ENCODE data around the gene CYB5R3.

CYB5R3 gene

DNA sequence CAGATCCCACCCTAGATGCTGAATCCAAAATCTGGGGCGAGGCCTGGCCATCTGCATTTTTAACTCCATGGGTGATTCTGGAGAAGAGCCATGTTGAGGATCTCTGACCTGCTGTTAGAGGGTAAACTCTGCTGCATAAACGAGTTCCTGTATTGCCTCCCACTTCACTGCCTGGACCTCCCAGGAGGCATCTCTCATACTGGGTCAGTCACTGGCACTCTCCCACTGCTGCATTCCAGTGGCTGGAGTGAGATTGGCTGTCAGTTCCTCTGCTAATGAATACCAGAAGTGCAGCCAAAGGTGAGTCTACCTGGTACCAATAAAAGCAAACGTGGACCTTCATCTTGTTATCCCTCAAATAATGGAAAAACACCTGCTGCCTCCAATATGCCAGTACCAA is 44.8 kb downstream of the CYB5R3 start:
- TF ChIP-seq, protein P1, sequence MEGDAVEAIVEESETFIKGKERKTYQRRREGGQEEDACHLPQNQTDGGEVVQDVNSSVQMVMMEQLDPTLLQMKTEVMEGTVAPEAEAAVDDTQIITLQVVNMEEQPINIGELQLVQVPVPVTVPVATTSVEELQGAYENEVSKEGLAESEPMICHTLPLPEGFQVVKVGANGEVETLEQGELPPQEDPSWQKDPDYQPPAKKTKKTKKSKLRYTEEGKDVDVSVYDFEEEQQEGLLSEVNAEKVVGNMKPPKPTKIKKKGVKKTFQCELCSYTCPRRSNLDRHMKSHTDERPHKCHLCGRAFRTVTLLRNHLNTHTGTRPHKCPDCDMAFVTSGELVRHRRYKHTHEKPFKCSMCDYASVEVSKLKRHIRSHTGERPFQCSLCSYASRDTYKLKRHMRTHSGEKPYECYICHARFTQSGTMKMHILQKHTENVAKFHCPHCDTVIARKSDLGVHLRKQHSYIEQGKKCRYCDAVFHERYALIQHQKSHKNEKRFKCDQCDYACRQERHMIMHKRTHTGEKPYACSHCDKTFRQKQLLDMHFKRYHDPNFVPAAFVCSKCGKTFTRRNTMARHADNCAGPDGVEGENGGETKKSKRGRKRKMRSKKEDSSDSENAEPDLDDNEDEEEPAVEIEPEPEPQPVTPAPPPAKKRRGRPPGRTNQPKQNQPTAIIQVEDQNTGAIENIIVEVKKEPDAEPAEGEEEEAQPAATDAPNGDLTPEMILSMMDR (conservative IDR thresholded peaks at IDR 0.05; ENCODE audit: control insufficient read depth, insufficient read depth, low read depth, low read length): no peak
- DNase-seq (ENCODE audit: low read depth): peak; percentile 42
- H3K4me3 ChIP-seq (ENCODE audit: control insufficient read depth, low read depth, low read length): no peak overlapping the region

GRCh38 chr22:42603427-42603826 is 45.8 kb downstream of the CYB5R3 start:
- TF ChIP-seq, protein P1 (conservative IDR thresholded peaks at IDR 0.05; ENCODE audit: control insufficient read depth, insufficient read depth, low read depth, low read length): no peak

GRCh38 chr22:42602470-42602869 is 46.7 kb downstream of the CYB5R3 start:
- no peak overlapping the region for H3K4me3 ChIP-seq (ENCODE audit: control insufficient read depth, low read depth, low read length)
- DNase-seq (ENCODE audit: low read depth): no peak
- TF ChIP-seq, protein P1 (conservative IDR thresholded peaks at IDR 0.05; ENCODE audit: control insufficient read depth, insufficient read depth, low read depth, low read length): no peak

More at GRCh38 chr22:42603427-42603826, 45.8 kb downstream of the CYB5R3 start:
- no peak overlapping the region for H3K4me3 ChIP-seq (ENCODE audit: control insufficient read depth, low read depth, low read length)
- DNase-seq (ENCODE audit: low read depth): no peak

- TF ChIP-seq, protein P1 (conservative IDR thresholded peaks at IDR 0.05; ENCODE audit: control insufficient read depth, insufficient read depth, low read depth, low read length): no peak
Observed at GRCh38 chr22:42601879-42602465, 47.2 kb downstream of the CYB5R3 start.

DNA sequence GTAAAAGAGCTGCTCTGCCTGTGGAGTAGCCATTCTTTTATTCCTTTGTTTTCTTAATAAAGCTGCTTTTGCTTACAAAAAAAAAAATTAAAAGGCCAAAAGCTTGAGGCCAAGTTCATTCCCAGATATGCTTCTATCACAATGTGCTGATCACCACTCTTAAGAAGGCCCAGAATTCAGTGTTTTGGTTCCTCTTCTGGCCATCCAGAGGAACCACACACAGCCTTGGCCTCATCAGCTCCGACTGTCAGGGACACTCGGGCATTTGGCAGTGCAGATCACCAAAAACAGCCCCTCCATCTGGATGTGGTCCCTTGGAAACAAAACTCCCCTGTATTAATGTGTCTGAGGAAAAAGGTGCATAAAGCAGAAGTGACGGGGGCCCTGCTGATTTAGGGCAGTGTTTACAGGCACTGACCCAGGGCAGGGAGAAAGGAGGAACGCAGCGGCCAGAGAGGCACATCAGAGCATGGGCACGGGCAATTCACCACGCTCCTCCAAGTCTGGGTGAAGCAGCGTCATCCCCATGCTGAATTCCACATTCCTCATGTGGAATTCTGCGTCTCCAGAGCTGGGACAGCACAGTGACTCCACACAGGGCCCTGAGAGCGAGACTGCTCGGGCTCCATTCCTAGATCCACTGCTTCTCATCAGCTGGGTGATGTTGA is 52.2 kb downstream of the CYB5R3 start:
- no peak for DNase-seq (ENCODE audit: low read depth)
- TF ChIP-seq, protein P1 (conservative IDR thresholded peaks at IDR 0.05; ENCODE audit: control insufficient read depth, insufficient read depth, low read depth, low read length): no peak
- no peak overlapping the region for H3K4me3 ChIP-seq (ENCODE audit: control insufficient read depth, low read depth, low read length)

More at GRCh38 chr22:42601879-42602465, 47.2 kb downstream of the CYB5R3 start:
- H3K4me3 ChIP-seq (ENCODE audit: control insufficient read depth, low read depth, low read length): no peak overlapping the region
- no peak for DNase-seq (ENCODE audit: low read depth)

DNA sequence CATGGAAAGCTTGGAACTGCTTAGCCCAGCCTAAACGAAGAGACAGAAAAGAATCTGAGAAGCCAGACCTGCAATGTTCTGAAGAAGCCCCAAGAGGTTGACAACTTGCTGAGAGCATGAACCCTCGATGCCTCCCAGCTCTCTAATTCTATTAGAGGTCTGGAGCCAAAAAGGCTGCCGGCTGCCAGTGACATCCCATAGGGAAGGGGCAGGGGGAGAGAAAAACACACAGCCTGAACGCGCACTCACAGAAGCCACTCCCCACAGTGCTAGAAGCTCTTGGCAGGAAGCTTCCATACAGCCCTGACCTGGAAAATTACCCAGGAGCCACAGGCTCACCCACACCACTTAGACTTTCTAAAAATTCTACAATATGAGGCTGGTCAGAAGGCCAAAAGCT is 52.9 kb downstream of the CYB5R3 start:
- TF ChIP-seq, protein P1 (conservative IDR thresholded peaks at IDR 0.05; ENCODE audit: control insufficient read depth, insufficient read depth, low read depth, low read length): no peak
- no peak for DNase-seq (ENCODE audit: low read depth)
- H3K4me3 ChIP-seq (ENCODE audit: control insufficient read depth, low read depth, low read length): no peak overlapping the region
